Ovary (tissue), 3 donors: ENCODE measurements around the gene BBS2.

ENCODE experiments used
- CTCF ChIP-seq, 3 donors: fragments of 450-650 bp in 2 of 3; fragments of 200-600 bp in 1 of 3; IDR thresholded peaks; one replicate each; pipeline versions ENCODE4 v1.5.1 to v1.8.0; 2016 to 2022; ENCODE audit warnings: antibody characterized with exemption in 3 of 3, mild to moderate bottlenecking in 1 of 3
- POLR2A ChIP-seq: fragments of 450-650 bp; IDR thresholded peaks from one replicate; pipeline ENCODE4 v1.6.1; 2017; ENCODE audit warnings: antibody characterized with exemption, mild to moderate bottlenecking, moderate library complexity
- donor health status: DM: no; HTN: no; CAD: no.

GRCh38 chr16:56488035-56488434 lies 31.8 kb downstream of the BBS2 start:
- TF ChIP-seq CTCF (IDR thresholded peaks at IDR 0.05), result no peak
- TF ChIP-seq POLR2A, result no peak
